Dedifferentiated amniotic fluid mesenchymal stem cell (primary cell): ENCODE data around the gene CPNE8.

ENCODE experiments used
- DNase-seq: peaks from one replicate; pipeline ENCODE4 v3.0.0-alpha.2; 2016; ENCODE audit errors: extremely low spot score

Gene CPNE8

DNA sequence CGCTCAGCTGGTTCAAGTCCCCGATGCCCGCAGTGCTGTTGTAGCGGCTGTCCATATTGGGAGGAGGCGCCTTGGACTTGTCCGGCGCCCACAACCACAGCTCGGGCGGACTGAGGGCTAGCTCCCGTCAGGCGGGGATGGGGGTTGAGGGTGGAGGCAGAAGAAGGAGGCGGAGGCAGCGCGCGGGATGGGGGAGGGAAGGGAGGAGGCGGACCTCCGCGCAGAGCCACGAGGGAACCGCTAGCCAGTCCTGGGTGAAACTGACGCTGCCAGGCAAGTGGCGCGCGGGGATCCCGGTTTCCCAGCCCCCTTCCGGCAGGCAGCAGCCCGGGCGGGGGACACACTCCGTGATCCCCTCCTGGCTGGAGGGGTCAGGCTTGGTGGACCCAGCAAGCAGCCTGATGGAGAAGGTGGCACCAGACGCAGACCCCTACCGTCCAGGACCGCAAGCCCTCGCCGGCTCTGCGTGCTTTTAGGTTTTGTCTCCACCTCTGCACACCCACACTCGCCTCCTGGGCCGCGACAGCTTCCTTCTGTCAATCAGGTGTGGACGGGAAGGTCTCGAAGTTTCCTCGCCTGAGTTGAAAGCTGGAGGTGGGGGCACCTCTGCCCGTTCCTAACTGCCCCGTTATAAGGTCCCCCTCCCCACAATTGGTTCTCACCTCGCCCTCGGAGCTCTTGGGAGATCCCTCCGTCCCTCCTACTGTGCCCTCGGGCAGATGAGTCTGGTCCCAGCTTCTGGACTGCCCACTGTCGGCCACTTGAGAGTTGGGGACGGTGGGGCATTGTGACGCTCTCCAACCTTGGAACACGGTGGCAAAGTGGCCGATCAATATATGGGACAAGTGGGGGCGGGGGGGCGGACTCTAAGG, at the start of gene CPNE8:
TSS of gene CPNE8 (minus strand) at position 112 of the 872 bp plus-strand sequence. CDS start at position 55, 57 bp downstream.
- DNase-seq: no peak

DNA sequence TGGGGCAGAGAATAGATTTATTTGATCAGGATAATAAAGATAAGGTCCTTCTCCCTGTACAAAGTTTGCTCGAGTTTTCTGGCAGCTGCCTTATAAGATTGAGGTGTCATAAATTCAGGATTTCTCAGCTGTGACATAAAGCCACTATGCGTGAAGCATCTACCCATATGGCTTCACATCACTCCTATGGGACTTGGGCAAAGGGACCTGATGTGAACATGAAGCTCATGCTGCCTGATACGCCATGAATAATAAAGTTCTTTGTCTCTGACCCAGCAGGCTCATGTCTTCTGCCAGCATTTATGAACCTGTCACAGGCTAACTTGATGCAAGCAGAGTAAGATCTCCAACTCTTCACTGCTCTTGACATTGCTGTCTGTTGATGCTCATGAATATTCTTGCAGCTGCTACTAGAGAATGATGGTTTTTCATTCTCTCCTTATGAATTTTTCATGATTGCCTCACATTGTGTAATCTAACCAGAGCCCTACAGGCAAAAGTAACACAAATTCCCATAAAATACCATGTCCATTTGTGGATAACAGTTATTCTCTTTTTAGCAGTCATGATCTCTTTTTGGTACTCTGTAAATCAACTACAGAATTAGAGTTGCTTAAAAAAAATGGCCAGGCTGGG, 49.0 kb upstream of the CPNE8 start:
- DNase-seq: no peak

DNA sequence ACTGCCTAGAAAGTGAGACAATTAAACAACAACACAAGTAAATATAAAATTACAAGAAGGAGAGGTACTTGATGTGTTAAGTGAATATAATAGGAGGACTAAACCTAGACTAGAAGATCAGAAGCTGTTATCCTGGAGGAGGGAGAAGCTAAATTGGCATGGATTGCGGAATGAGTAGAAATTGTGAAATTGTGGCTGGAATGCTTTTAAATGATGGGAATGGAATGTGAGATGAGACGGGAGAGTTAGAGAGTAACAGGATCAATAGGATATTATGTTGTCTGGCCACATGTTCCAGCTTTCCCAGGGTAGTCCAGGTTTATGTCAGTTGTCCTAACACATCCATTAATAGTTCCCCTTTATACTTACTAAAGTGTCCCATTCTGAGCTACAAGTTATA, 44.0 kb upstream of the CPNE8 start:
- DNase-seq: no peak

DNA sequence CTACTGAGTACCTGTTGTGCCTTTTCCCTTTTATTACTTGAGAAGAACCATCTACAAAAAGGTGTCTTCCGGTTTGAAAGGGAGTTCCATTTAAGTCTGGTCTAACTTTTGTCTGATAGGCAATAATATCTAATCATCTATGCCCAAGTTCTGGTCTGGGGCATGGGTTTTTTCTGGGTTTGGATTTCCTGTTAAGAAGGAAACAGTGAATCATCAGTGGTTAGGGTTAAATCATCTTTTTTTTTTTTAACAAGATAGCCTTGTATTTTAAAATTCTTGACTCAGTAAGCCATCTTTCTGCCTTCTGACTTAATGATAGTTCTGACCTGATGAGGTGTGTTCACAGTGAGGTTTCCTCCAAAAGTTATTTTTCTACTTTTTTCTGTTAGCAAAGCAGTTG, 29.3 kb upstream of the CPNE8 start:
- DNase-seq: no peak

DNA sequence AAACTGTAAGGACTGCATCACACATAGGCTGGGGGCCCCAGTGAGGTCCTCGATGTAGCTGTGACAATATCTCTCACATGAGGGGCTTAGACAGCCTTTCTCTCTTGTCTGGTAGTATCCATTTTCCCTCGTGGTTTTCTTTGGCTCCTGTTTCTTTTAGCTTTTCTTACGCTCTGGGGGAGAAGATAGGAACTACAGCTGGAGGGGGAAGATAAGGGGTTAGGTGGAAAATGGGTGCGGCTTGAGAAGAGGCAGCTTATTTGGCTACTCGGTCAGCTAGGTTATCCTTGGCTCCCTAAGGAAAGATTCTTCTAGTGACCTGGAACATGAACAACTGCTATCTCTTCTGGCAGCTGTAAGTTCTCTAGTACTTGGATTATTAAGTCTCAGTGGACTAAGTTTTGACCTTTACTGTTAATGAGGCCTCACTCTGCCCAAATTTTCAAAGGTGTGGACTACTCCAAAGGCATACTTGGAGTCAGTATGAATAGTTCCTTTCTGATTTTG, 28.7 kb upstream of the CPNE8 start:
- no peak for DNase-seq

DNA sequence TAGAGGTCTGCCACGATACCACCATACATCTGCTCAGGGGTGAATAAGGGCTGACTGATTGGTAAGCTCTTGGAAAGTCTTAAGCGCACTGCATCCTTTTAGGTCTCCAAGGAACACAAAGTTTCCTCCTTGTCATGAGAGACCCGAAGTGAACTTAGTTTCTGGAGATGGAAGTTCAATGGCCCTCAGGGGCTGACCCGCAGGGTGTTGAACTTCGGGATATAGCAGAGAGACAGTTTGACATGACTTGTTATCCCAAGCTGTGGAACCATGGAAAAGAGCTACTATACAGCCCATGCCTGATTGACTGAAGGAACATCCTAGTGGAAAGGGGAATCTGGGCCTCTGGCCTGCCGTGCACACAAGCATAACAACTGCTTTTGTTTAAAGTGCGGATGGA, 26.9 kb upstream of the CPNE8 start:
- no peak for DNase-seq

DNA sequence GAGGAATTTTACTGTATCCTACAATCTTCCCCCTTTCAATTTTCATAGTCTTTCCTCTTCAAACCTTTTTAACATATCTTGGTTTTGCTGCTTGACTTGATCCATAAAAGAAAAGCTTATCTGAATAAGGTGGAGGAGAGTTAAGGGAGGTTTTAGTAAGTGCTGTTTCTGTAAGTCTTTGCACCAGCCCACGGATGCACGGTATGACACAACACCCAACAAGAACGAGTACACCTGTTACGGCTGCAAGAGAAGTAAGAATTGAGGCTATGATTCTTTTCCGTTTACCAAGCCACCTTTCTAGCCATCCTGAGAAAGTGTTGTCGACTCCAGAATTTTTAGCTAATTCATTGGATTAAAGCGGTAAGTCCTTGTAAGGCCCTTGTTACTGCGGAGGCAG, 26.1 kb upstream of the CPNE8 start:
- no peak for DNase-seq

DNA sequence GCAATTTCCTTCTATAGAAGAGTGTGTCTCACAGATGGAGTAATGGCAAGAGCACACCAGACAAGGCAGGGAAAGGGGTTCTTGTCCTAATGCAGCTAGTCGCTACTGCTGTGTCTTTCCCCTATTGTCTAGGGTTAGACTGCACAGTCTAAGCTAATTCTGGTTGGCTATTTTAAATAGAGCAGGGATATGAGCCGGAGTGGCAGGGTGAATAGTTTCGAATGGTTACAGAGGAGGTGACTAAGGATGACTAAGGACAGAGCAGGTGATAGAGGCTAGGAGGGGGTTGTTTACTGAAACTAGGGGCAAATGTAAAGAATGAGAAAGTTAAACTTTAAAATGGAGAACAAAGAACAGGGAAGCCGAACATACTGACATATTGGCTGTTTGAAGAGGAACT, 25.6 kb upstream of the CPNE8 start:
- no peak for DNase-seq

DNA sequence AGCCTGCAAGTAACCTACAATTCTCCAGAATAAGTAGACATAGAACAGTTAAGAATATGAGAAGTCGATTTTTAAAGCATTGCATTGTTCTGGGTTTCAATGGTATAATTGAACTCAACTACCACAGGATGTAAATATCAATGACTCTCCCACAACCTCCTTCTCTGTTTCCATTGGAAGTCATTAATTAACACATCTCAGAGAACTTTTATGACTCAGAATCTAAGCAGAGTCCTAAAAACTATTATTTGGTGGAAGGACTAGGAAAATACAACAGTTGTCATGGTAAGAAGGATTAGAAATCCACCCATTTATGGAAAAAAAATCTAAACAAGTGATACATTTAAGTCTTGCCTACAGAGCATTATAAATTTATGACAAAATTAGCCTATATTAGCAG, 21.1 kb upstream of the CPNE8 start:
- no peak for DNase-seq

DNA sequence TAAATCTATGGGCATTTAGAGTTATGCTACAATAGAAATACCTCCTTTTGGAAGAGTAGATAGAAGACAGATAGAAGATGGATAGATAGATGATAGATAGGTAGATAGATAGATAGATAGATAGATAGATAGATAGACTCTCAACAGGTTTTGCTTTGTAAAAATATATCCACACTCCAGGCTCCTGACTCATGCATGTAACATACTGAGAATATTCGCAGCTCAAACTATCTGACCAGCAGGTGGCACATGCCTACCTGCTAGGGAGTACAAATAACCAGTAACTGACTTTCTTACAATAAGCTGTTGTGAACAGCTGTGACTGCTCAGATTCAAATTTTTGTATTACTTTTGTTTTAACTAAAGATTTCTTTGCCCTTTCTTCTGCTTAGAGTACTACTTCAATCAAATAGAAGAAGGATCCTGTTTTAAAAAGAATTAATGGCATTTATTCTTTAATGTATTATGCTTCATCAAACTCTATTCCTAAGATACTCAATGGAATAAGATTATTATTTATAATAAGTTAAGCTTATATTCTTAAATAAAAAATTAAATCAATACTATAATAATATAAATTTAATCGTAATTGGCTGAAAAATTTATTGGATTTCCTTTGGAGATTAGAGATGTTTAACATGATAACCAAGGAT, 15.8 kb upstream of the CPNE8 start:
- DNase-seq: no peak

DNA sequence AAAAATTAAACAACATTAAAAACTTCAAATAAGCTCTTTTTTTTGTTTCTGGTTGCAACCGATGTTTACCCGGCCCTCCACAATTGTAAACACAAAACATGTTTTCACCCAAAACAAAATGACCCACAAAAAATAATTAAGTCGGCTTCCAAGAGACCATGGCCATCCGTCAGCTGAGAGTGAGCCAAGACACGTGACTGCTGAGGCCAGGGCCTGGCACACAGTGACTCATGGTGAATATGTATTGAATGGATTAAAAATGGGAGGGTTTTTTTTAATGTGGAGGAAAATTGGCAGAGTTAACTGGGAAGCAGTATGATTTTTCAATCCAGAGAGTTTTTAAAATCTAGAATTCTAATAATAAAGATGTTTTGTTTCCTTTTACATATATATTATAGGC, 13.8 kb upstream of the CPNE8 start:
- no peak for DNase-seq

DNA sequence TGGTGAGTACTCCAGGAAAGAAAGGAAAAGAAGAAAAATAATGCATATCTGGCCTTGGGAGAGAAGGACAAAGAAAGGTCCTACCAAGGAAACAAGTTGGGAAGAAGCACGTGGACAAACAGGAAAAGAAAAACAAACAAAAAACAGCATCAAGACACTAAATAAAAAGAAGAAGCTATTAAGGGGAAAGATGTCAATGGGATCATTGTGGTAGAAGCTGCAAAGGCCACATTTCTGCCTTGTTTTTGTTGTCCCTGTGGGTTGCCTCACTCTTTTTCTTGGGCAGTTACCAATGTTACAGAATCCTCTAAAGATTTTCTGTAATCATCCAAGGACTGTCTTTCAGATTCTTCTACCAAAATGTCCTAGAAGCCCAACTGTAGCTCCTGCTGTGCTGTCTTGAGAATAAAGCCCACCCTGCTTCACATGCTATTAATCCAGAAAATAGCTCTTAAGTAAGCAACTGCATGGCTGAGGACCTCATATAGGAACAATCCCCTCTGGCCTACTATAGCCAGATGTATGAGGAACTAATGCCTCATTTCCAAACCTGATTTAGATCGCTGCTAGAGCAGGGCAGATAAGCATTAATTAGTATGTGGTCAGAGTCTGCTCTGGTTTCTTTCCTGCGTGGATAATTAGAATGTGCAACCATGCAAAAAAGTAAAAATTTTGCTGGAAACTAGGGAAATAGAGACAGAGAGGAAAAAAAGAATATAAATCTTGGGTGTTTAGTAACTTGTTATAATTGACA, 10.2 kb upstream of the CPNE8 start:
- no peak for DNase-seq

DNA sequence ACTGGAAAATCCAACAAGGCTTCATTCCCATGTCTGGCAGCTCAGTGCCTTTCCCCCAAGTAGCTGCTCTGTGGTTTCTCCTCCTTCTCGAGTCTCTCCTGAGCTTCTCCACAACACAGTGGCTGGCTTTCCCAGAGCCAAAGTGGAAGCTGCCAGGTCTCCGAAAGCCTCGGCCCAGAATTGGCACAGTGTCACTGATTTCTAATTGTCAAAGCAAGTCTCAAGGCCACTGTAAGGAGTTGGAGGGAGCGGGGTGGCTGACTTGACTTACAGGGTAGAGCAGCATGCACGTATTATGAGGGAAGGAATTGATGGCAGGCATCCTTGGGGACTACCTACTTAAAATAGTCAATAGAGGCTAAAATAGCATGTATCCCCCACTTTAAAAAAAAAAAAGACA, 6.7 kb upstream of the CPNE8 start:
- DNase-seq: no peak

DNA sequence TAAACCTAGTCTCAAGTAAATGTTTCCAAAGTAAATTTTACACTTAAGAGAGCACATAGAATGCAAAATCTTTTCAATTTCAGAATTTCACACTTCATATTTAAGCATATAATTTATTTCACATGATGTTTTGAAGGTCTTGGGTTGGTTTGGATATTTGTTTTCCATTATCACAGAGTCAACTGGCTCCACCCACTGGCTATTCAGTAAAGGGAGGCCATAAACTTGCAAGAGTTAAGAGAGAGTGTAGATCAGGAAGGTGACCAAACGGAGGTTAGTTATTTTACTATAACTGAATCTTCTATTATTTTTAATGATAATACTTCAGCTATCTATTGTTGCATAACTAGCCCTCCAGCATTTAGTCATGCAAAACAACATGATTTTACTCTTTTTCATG, 6.2 kb upstream of the CPNE8 start:
- DNase-seq: no peak

DNA sequence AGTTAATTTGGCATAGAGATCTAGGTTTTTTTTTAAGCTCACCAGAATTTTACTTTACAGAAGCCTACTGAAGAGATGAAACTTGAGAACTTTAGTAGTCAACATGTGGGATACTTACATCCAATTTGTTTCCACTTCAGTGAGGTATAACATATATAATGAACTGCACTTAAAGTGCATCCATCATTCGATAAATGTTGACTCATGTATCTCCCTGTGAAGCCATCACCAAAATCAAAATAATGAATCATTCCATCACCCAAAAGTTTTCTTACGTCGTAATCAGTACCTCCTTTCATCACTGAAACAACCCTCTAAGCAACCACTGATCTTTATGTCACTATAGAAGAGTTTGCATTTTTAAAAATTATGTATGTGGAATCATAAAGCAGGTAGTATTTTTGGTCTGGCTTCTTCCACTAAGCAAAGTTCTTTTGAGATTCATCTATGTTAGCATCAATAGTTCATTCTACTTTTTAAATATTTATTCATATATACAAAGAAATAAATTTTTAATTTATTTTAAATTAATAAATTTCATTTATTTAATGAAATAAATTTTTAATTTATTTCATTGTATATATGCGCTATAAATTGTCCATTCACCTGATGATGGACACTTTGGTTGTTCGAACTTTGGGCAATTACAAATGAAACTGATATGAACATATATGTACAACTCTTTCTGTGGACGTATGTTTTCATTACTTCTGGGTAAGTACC, 2.0 kb upstream of the CPNE8 start:
- no peak for DNase-seq

DNA sequence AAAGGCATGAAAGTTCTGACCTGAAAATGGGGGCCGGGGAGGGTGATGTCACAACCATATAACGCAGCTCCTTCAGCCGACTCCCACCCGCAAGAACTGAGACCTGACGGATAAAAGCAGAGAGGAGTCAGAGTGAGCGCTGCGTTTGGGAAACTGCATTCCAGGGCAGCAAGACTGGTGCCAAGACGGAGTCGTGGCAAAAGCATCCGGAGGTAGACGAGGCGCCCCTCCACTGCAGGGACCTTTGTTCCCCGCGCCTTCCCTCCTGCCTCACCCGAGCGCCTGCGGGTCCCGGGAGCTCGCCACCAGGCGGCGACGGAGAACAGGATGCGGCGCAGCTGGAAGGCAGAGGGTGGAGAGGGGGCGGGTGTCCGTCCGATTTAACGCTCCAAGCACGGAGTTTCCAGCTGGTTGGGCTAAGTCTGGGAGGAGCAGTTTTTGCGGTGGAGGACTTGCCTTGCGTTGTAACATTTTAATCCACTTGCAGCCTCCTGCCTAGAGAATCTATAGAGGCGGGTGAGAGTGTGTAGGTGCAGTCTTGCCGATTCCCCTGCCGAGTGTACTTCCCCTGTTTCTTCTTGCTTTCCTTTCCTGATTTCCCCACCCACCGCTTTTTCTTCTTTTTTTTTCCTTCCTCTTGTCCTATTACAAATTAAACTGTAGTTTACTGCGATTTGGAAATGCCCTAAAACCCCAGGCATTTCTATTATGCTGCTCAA, 1.2 kb upstream of the CPNE8 start:
- no peak for DNase-seq

DNA sequence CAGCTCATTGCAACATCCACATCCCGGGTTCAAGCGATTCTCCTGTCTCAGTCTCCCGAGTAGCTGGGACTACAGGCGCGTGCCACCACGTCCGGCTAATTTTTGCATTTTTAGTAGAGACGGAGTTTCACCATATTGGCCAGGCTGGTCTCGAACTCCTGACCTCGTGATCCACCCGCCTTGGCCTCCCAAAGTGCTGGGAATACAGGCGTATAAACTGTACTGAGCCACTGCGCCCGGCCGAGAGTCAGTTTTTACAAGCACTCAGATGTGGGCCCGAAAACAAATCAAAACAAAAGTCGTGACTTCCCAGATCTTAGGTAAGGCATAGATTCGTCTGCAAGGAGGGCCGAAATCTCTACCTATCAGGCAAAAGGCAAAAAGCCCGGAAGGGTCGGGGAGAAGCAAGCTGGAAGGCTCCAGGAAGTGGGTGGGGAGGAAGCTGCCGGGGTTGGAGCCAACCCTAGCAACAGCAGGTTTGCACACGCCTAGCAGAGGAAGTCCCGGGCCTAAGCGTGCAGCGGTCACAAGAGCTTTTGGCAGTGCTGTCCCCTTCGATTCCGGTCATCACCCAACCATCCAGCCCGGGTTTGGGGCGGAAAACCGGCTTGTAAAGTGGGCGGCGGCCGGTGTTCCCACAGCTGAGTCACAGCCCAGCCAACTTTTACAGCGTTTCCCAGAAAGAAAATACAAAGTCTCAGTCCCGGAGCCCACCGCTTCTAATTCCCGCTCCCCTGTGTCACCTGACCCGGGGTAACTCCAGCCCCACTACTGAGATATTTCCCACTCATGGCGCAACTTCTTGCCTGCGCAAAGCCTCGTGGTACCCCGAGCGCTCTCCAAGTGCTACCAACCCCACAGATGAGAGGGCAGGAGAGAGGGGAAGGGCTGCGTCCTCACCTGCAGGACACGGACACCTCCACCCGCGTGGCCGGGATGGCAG, 583 bp downstream of the CPNE8 start:
- DNase-seq: no peak

DNA sequence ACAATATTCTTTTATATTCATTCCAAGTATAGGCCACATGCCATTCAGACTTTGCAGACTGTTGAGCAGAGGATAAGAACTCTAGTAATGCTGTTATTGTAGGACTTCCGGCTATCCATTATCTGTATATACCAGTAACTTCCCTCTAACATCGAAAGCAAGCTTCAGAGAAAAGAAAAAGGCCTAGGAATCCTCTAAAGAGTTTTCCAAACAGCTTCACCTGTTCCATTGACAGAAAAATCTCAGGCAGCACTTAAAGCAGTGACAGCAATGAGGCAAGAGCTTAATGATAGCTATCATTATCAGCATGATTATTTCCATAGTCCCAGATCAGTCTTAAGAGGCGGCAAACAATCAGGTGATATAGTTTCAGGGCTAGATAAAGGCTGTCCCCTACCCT, 1.8 kb downstream of the CPNE8 start:
- no peak for DNase-seq

DNA sequence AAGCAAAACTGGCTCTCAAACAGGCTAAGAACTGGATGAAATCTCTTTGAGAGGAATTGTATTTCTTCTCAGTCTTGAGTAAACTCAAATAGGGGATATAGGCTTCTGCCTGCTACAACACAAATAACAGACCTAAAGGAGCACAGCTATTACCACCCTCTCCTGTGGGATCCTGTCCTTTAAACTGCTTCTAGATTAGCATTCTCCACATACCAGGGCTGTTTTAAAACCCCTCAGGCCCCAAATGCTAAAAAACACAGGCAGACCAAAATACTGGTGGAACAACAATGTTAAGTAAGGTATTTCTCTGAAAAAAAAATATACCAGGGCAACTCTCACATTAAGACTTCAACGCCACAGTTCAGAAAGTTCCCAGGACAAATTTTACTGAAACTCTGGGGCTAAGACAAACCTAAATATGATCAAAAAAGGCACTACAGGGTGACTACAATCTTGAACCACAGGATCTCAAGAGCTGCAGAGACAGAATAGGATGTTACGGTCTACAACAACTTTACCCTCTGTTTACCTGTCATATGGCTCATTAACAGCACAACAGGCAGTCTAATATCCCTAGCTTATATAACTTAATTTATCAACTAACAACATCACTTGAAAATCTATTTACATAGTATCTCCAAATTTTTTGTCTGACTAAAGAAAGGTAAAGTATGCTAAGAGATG, 7.2 kb downstream of the CPNE8 start:
- no peak for DNase-seq
